K562 (cell line): ENCODE results near the gene CIB2. TPM values are rescaled to one million over a fixed set of nuclear protein-coding genes. Genes with fewer than 3 reads are reported as not detected.

ENCODE experiments used
- ATAC-seq: fragments of 200-7000 bp; cut with Tn5 transposase; 3 replicates; pipeline ENCODE4 v1.9.1; 2020; ENCODE audit warnings: moderate library complexity
- BruUV-seq: library from RNA; stranded (reverse); fragments of 400-500 nt; replicated peaks from 2 replicates; lab custom pipeline; 2021; lab: Mats Ljungman, UMichigan
- CTCF ChIA-PET: fragments of 300-600 bp; formaldehyde crosslinking; extraction: SDS; loops from one replicate; lab custom pipeline; 2021; ENCODE audit warnings: low intra/inter-chr PET ratio; lab: Yijun Ruan, JAX
- POLR2A ChIA-PET: fragments of 300-600, 350-650 bp; sonication (Branson Sonifier 250); formaldehyde crosslinking; extraction: SDS; loops from one replicate; lab custom pipeline; 2021; ENCODE audit warnings: antibody characterized with exemption, inconsistent platforms; lab: Yijun Ruan, JAX
- DNase-seq, 4 experiments: peaks; one replicate each; pipeline versions ENCODE4 v3.0.0 to v3.0.0-alpha.2; 2011 to 2018; ENCODE audit warnings: low spot score in 3 of 4, mixed read lengths in 3 of 4; ENCODE audit errors: extremely low read depth in 1 of 4
- FAIRE-seq: peaks from 2 replicates; lab custom pipeline; 2011; peaks lifted over from hg19 to GRCh38; lab: Jason Lieb, UNC
- H2AFZ ChIP-seq: 2 replicates; pipeline ENCODE4 v1.6.0; 2011; ENCODE audit warnings: low read depth, low read length, control low read depth, inconsistent platforms
- H3K27ac ChIP-seq: fragments of 200-600 bp; 3 replicates; pipeline ENCODE4 v1.8.0; 2011; ENCODE audit warnings: low read depth, mild to moderate bottlenecking, control low read depth, inconsistent platforms, low read length, moderate library complexity, mixed read lengths; ENCODE audit errors: extremely low read depth
- H3K27me3 ChIP-seq, 2 experiments: fragments of 300-600 bp in 1 of 2; 2 replicates in 1 of 2; 3 replicates in 1 of 2; pipeline versions ENCODE4 v1.6.0 to v1.8.0; 2011; ENCODE audit warnings: inconsistent platforms in 2 of 2, low read length in 2 of 2, mild to moderate bottlenecking in 1 of 2, mixed read lengths in 1 of 2, moderate library complexity in 1 of 2; ENCODE audit not compliant: control insufficient read depth in 2 of 2, insufficient read depth in 2 of 2
- H3K36me3 ChIP-seq: fragments of 300-600 bp; 3 replicates; pipeline ENCODE4 v1.8.0; 2011; ENCODE audit warnings: mild to moderate bottlenecking, low read length, inconsistent platforms; ENCODE audit not compliant: control insufficient read depth, insufficient read depth
- H3K4me1 ChIP-seq, 2 experiments: fragments of 200-600 bp in 1 of 2; replicated peaks in 1 of 2; 2 replicates in 1 of 2; 3 replicates in 1 of 2; pipeline versions ENCODE4 v1.5.1 to v1.8.0; 2011; ENCODE audit warnings: inconsistent platforms in 2 of 2, low read length in 2 of 2, mild to moderate bottlenecking in 1 of 2, mixed read lengths in 1 of 2, moderate library complexity in 1 of 2; ENCODE audit not compliant: control insufficient read depth in 2 of 2, insufficient read depth in 2 of 2
- H3K4me2 ChIP-seq: 2 replicates; pipeline ENCODE4 v1.6.1; 2011; ENCODE audit warnings: low read length, control low read depth, inconsistent platforms, mixed read lengths; ENCODE audit not compliant: insufficient read depth
- H3K4me3 ChIP-seq: fragments of 200-600 bp; sonication (generic), shearing (Covaris generic); 2 replicates; pipeline ENCODE4 v1.5.1; 2016; ENCODE audit warnings: control low read depth, inconsistent platforms
- H3K79me2 ChIP-seq: fragments of 200-600 bp; 3 replicates; pipeline ENCODE4 v1.8.0; 2011; ENCODE audit warnings: low read length, inconsistent platforms; ENCODE audit not compliant: control insufficient read depth, insufficient read depth
- H3K9ac ChIP-seq, 2 experiments: 2 replicates each; pipeline versions ENCODE4 v1.6.0 to v1.6.1; 2011; ENCODE audit warnings: low read depth in 2 of 2, low read length in 2 of 2, control low read depth in 1 of 2, inconsistent platforms in 1 of 2, mild to moderate bottlenecking in 1 of 2, mixed read lengths in 1 of 2; ENCODE audit not compliant: insufficient read depth in 1 of 2
- H3K9me1 ChIP-seq: one replicate; pipeline ENCODE4 v1.6.0; 2011; ENCODE audit warnings: inconsistent platforms, mild to moderate bottlenecking, low read length, moderate library complexity; ENCODE audit not compliant: control insufficient read depth, insufficient read depth
- H3K9me3 ChIP-seq: replicated peaks from 2 replicates; pipeline ENCODE4 v1.5.1; 2011; ENCODE audit warnings: low read depth, low read length, inconsistent platforms; ENCODE audit not compliant: control insufficient read depth, insufficient read depth
- H4K20me1 ChIP-seq: replicated peaks from 2 replicates; pipeline ENCODE4 v1.6.1; 2011; ENCODE audit warnings: low read length, inconsistent platforms, mixed read lengths; ENCODE audit not compliant: control insufficient read depth, insufficient read depth
- ADNP ChIP-seq: fragments of 200-800 bp; sonication (Bioruptor generic); IDR thresholded peaks from 2 replicates; pipeline ENCODE4 v1.6.1; 2016; ENCODE audit warnings: missing genetic modification characterization, missing compliant biosample characterization
- BCOR ChIP-seq: fragments of 450-650 bp; IDR thresholded peaks from 2 replicates; pipeline ENCODE4 v1.6.1; 2016
- CC2D1A ChIP-seq: fragments of 450-650 bp; IDR thresholded peaks from 2 replicates; pipeline ENCODE4 v1.6.1; 2017; ENCODE audit warnings: mild to moderate bottlenecking
- ETS2 ChIP-seq: IDR thresholded peaks from 2 replicates; pipeline ENCODE4 v1.6.1; 2016; ENCODE audit warnings: borderline replicate concordance, missing genetic modification characterization, mild to moderate bottlenecking, moderate library complexity, missing compliant biosample characterization; ENCODE audit not compliant: poor library complexity, severe bottlenecking
- PRDM10 ChIP-seq: fragments of 450-650 bp; IDR thresholded peaks from 2 replicates; pipeline ENCODE4 v1.6.1; 2018; ENCODE audit not compliant: partially characterized antibody
- RBM25 ChIP-seq: fragments of 200-400 bp; formaldehyde crosslinking; IDR thresholded peaks from 2 replicates; pipeline ENCODE4 v1.6.1; 2018; ENCODE audit warnings: low read length, low read depth, moderate library complexity; ENCODE audit not compliant: severe bottlenecking
- WGBS: fragments of 100-300 bp; shearing (Covaris generic); methylation state at CpG from one replicate; pipeline ENCODE4 v1.1.6; 2016; ENCODE audit warnings: low coverage, mixed read lengths; ENCODE audit not compliant: insufficient coverage; ENCODE audit errors: missing lambda C conversion rate; 5-methylcytosine and 5-hydroxymethylcytosine counted together
- in situ Hi-C: fragments of 300-500 bp; cut with MboI; formaldehyde crosslinking; loops from 4 replicates; pipeline ENCODE4 v1.15.0; 2018; ENCODE audit warnings: inconsistent platforms, mixed read lengths
- intact Hi-C: fragments of 100-400 bp; cut with micrococcal nuclease; formaldehyde crosslinking; loops from 2 replicates; pipeline ENCODE4 v1.14.2; 2022
- polyA plus RNA-seq, 8 experiments: library from polyadenylated mRNA; depleted of rRNA in 4 of 8; stranded (reverse) in 5 of 8; unstranded in 3 of 8; fragments of >200 nt; fragmentation: Nextera tagmentation in 2 of 8; fragmentation: Illumina TruSeq in 1 of 8; extraction: Ambion mirVana in 2 of 8; extraction: Trizol in 1 of 8; gene quantifications; 2 replicates each; pipeline versions ENCODE4 v1.2.1 to v1.2.3, GENCODE V29; 2011 to 2014; ENCODE audit warnings: inconsistent platforms in 1 of 8, missing spikeins in 1 of 8
- total RNA-seq, 7 experiments: library from RNA; depleted of rRNA in 6 of 7; stranded (reverse); fragments of >200 nt in 6 of 7; fragmentation: Illumina TruSeq in 2 of 7; extraction: Trizol in 2 of 7; gene quantifications; 2 replicates each; pipeline versions ENCODE4 v1.2.1 to v1.2.3, GENCODE V29; 2011 to 2021; ENCODE audit warnings: low replicate concordance in 1 of 7

The CIB2 gene
- total and polyA plus RNA-seq, 9 of the 15 experiments (the other 6 are each of a cell fraction or from before 2014, with no cell fraction given), result 1.5 to 37.4 (median 19.4) TPM

- Histone ChIP-seq H3K4me1 (peaks cover 0 to 8% of the 10 kb centered on the region in 2 experiments; a peak in 2 of 5 replicates), H3K9me3 (no peaks in the 10 kb centered on the region), H3K79me2 (no peaks in the 10 kb centered on the region), H3K27me3 (peaks cover 0 to 12% of the 10 kb centered on the region in 2 experiments; a peak in 4 of 5 replicates), H3K36me3 (no peaks in the 10 kb centered on the region), H2AFZ (no peak overlapping the region), H3K4me2 (no peak overlapping the region), H4K20me1 (peaks cover 6% of the 10 kb centered on the region; the same call in 1 of the 2 replicates), H3K27ac (no peak overlapping the region), H3K9me1 (no peaks in the 10 kb centered on the region), H3K4me3 (no peak overlapping the region), H3K9ac (no peak overlapping the region; a peak in 1 of 4 replicates)
- DNase-seq (no peak), ATAC-seq (no peak), FAIRE-seq (no peak)
- TF ChIP-seq BCOR (peak; percentile 60; the same call in 1 of the 2 replicates), PRDM10 (peak; percentile 29), ADNP (tag) (peak; percentile 31; the same call in 1 of the 2 replicates), ETS2 (tag) (no peak), CC2D1A (no peak), RBM25 (peak; percentile 63)
- 0% methylated on average over 1 of the region's 1 CpG for WGBS
- intact Hi-C loops (no loop called here), in situ Hi-C loops (no loop called here)
- ChIA-PET POLR2A (interaction anchor here (0.6 to 1.3 kb wide), 3 partner anchors 8 to 32 kb away, joined by 3 to 4 read pairs (median 4); no protein-coding TSS in a partner anchor), CTCF (no interaction called here)
- BruUV-seq, result no TSS peak
Observed at GRCh38 chr15:78102211-78102610, 29.0 kb downstream of the CIB2 start.
